WERI-Rb-1 (cell line): ENCODE data around the gene CFI.
A peak's percentile ranks its signal among the peaks of the same experiment; 100 is the strongest.

Experiments
- DNase-seq: peaks from one replicate; pipeline ENCODE4 v3.0.0-alpha.2; 2020
- H3K27ac ChIP-seq: fragments of 250-450 bp; sonication (Bioruptor Pico); 2 replicates; pipeline ENCODE4 v1.5.1; 2020; ENCODE audit warnings: mild to moderate bottlenecking, moderate library complexity
- H3K27me3 ChIP-seq: fragments of 250-450 bp; sonication (Bioruptor Pico); 2 replicates; pipeline ENCODE4 v1.5.1; 2021; ENCODE audit warnings: mild to moderate bottlenecking, low read depth, moderate library complexity; ENCODE audit not compliant: insufficient read depth, severe bottlenecking
- H3K36me3 ChIP-seq: fragments of 250-450 bp; sonication (Bioruptor Pico); 2 replicates; pipeline ENCODE4 v1.5.1; 2020; ENCODE audit warnings: mild to moderate bottlenecking, moderate library complexity
- H3K4me3 ChIP-seq: 2 replicates; pipeline ENCODE4 v1.5.1; 2011; ENCODE audit warnings: low read depth, mild to moderate bottlenecking, control low read depth, low read length
- H3K9me3 ChIP-seq: fragments of 250-450 bp; sonication (Bioruptor Pico); 2 replicates; pipeline ENCODE4 v1.5.1; 2021; ENCODE audit warnings: mild to moderate bottlenecking, moderate library complexity; ENCODE audit not compliant: severe bottlenecking
- TF ChIP-seq, protein P1 (sequence below): IDR thresholded peaks from 2 replicates; pipeline ENCODE4 v1.5.1; 2011; ENCODE audit warnings: low read depth, mild to moderate bottlenecking, control low read depth, inconsistent platforms, low read length

The CFI gene

DNA sequence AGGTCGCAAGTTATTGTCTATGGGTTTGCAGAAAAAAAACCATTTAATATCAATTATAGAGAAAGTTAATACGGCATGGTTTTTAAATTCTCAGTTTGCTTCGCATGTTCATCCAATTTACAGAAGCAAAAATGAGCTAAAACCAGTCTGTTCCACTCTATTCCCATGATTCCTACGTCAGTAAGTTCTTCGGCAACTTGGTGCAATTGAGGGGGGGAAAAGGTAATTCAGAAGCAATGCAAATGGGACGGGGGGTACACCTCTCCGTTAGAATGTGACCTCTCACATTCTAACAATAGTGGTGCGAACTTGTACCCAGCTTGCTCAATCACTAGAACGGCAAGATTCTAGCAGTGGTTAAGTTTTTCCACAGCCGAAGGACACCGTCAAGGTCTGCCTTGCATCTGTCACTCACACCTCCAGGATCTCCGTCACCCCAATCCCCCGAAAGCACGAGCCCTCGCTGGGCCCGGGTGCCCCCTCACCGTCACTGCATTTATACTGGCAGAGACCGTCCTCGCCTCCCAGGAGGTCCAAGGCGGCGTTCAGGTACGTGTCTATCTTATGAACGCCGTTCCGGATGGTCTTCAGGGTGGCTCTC is 72.6 kb downstream of the CFI start:
- H3K36me3 ChIP-seq, result peaks cover 29% of the 10 kb centered on the region
- H3K27ac ChIP-seq, result peak overlapping the region; percentile 88
- DNase-seq, result no peak
- TF ChIP-seq, protein P1, sequence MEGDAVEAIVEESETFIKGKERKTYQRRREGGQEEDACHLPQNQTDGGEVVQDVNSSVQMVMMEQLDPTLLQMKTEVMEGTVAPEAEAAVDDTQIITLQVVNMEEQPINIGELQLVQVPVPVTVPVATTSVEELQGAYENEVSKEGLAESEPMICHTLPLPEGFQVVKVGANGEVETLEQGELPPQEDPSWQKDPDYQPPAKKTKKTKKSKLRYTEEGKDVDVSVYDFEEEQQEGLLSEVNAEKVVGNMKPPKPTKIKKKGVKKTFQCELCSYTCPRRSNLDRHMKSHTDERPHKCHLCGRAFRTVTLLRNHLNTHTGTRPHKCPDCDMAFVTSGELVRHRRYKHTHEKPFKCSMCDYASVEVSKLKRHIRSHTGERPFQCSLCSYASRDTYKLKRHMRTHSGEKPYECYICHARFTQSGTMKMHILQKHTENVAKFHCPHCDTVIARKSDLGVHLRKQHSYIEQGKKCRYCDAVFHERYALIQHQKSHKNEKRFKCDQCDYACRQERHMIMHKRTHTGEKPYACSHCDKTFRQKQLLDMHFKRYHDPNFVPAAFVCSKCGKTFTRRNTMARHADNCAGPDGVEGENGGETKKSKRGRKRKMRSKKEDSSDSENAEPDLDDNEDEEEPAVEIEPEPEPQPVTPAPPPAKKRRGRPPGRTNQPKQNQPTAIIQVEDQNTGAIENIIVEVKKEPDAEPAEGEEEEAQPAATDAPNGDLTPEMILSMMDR, result no peak
- H3K27me3 ChIP-seq, result no peaks in the 10 kb centered on the region
- no peaks in the 10 kb centered on the region for H3K9me3 ChIP-seq
- peak overlapping the region; percentile 51 for H3K4me3 ChIP-seq

DNA sequence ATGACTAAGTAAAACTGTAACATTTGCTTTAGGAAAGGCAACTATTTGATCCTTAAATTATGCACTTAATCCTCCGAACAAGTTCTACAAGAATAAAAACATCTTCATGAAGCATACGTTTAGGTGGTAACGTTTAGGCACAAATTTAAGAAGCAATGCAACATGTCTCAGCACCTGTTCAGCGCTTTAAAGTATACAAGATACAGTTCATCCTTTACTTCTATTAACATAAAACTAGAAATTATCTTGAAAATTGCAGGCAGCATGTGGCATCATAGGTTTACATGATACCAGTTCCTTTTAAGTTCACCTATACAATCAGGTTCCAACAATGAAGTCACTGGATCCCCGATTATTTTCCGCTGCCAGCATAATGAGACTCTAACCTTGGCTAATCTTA is 73.4 kb downstream of the CFI start:
- no peak overlapping the region for H3K27ac ChIP-seq
- peaks cover 32% of the 10 kb centered on the region for H3K36me3 ChIP-seq
- TF ChIP-seq, protein P1, result no peak
- no peak for DNase-seq
- no peaks in the 10 kb centered on the region for H3K9me3 ChIP-seq
- H3K4me3 ChIP-seq, result peak overlapping the region; percentile 51
- H3K27me3 ChIP-seq, result no peaks in the 10 kb centered on the region

DNA sequence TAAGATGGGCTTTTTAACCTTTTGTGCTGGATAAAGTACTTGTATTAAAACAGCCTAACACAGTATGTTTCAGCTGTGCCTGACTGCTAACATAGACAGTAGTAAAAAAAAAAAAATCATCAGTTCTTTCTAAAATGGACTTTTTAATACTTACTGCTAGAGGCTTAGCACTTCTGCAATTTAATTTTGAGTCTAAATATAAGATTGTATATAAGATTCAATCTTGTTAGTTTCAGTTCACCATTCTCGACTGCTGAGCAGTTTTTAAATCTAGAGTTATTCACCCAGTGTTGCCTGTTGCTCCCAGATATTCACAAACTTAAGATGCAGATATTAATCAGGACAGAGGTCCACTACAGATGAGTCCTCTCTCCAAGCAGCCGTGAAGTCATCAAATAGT is 78.7 kb downstream of the CFI start:
- no peak for DNase-seq
- TF ChIP-seq, protein P1, result no peak
- no peaks in the 10 kb centered on the region for H3K27me3 ChIP-seq
- H3K27ac ChIP-seq, result no peak overlapping the region
- no peak overlapping the region for H3K4me3 ChIP-seq
- no peaks in the 10 kb centered on the region for H3K9me3 ChIP-seq
- peaks cover 31% of the 10 kb centered on the region for H3K36me3 ChIP-seq

DNA sequence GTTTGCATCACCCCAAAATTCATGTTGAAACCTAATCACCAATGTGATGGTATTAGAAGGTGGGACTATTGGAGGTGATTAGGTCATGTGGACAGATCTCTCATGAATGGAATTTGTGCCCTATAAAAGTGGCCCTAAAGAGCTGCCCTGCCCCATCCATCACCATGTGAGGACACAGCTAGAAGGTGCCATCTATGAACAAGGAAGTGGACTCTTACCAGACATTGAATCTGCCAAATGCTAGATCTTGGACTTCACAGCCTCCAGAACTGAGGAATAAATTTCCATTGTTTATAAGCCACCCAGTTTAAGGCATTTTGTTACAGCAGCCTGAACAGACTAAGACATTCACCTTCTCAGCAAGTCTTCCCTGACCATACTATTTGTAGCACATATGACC is 79.4 kb downstream of the CFI start:
- TF ChIP-seq, protein P1, result no peak
- Histone ChIP-seq H3K9me3 (no peaks in the 10 kb centered on the region), H3K36me3 (peaks cover 35% of the 10 kb centered on the region), H3K27ac (no peak overlapping the region), H3K27me3 (no peaks in the 10 kb centered on the region), H3K4me3 (no peak overlapping the region)
- DNase-seq, result no peak

DNA sequence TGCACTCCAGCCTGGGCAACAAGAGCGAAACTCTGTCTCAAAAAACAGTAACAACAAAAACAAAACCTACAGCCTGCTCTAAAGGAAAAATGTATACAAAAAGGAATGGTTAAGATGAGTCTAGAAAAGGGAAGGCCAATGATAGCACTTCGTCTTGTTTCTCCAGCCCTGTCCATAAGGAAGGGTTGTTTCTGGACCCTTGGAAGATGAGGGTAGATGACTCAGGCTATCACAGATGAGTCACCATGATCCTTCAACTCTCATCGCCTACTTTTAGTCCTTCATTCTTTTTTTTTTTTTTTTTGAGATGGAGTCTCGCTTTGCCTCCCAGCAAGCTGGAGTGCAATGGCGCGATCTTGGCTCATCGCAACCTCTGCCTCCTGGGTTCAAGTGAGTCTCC is 80.8 kb downstream of the CFI start:
- H3K36me3 ChIP-seq, result peaks cover 40% of the 10 kb centered on the region
- H3K4me3 ChIP-seq, result no peak overlapping the region
- H3K27me3 ChIP-seq, result no peaks in the 10 kb centered on the region
- H3K27ac ChIP-seq, result no peak overlapping the region
- TF ChIP-seq, protein P1, result no peak
- no peaks in the 10 kb centered on the region for H3K9me3 ChIP-seq
- no peak for DNase-seq

DNA sequence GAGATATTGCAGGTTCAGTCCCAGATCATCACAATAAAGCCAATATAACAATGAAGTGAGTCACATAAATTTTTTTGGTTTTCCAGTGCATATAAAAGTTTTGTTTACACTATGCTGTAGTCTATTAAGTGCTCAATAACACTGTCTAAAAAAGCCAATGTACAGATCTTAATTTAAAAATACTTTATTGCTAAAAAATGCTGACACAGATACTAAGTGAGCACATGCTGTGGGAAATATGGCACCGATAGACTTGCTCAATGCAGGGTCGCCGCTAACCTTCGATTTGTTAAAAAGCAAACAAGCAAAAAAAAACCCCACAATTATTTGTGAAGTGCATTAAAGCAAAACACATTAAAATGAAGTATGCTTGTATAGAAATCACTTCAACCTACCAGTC is 82.2 kb downstream of the CFI start:
- H3K36me3 ChIP-seq, result peaks cover 37% of the 10 kb centered on the region
- H3K27me3 ChIP-seq, result no peaks in the 10 kb centered on the region
- no peaks in the 10 kb centered on the region for H3K9me3 ChIP-seq
- H3K4me3 ChIP-seq, result no peak overlapping the region
- TF ChIP-seq, protein P1, result no peak
- no peak for DNase-seq
- H3K27ac ChIP-seq, result no peak overlapping the region
